HepG2 (cell line): ENCODE measurements around the gene BCL2L2. TPM values are rescaled to one million over a fixed set of nuclear protein-coding genes. Genes with fewer than 3 reads are reported as not detected.

Experiments used
- ATAC-seq: fragments of 200-7000 bp; cut with Tn5 transposase; 3 replicates; pipeline ENCODE4 v1.9.1; 2020; ENCODE audit warnings: mild to moderate bottlenecking, moderate library complexity
- BruUV-seq: library from RNA; stranded (reverse); fragments of 400-500 nt; replicated peaks from 2 replicates; lab custom pipeline; 2021; lab: Mats Ljungman, UMichigan
- CTCF ChIA-PET: fragments of 300-600 bp; formaldehyde crosslinking; extraction: SDS; loops from one replicate; lab custom pipeline; 2021; ENCODE audit warnings: low total read pairs, inconsistent platforms, low intra/inter-chr PET ratio; lab: Yijun Ruan, JAX
- POLR2A ChIA-PET: fragments of 350-600 bp; sonication (Branson Sonifier 250); formaldehyde crosslinking; loops from one replicate; lab custom pipeline; 2020; ENCODE audit warnings: antibody characterized with exemption, inconsistent platforms; lab: Yijun Ruan, JAX
- DNase-seq: peaks from one replicate; pipeline ENCODE4 v3.0.0-alpha.2; 2015; ENCODE audit warnings: low spot score
- FAIRE-seq: peaks from 3 replicates; lab custom pipeline; 2011; peaks lifted over from hg19 to GRCh38; lab: Jason Lieb, UNC
- H2AFZ ChIP-seq: one replicate; pipeline ENCODE4 v1.6.1; 2011; ENCODE audit warnings: low read length, inconsistent platforms
- H3K27ac ChIP-seq: fragments of 300-600 bp; 3 replicates; pipeline ENCODE4 v1.8.0; 2011; ENCODE audit warnings: mixed run types, mild to moderate bottlenecking, mixed read lengths, low read length, inconsistent platforms; ENCODE audit not compliant: insufficient read depth; ENCODE audit errors: extremely low read length
- H3K27me3 ChIP-seq, 2 experiments: fragments of 200-600 bp in 1 of 2; 2 replicates in 1 of 2; 3 replicates in 1 of 2; pipeline versions ENCODE4 v1.6.0 to v1.8.0; 2011; ENCODE audit warnings: low read length in 2 of 2, mild to moderate bottlenecking in 2 of 2, moderate library complexity in 2 of 2, inconsistent platforms in 1 of 2; ENCODE audit not compliant: insufficient read depth in 2 of 2, control insufficient read depth in 1 of 2
- H3K36me3 ChIP-seq, 2 experiments: fragments of 200-600 bp in 1 of 2; replicated peaks in 1 of 2; 2 replicates in 1 of 2; 3 replicates in 1 of 2; pipeline versions ENCODE4 v1.5.1 to v1.8.0; 2011; ENCODE audit warnings: low read length in 2 of 2, inconsistent platforms in 1 of 2; ENCODE audit not compliant: insufficient read depth in 2 of 2, control insufficient read depth in 1 of 2
- H3K4me1 ChIP-seq: 2 replicates; pipeline ENCODE4 v1.5.1; 2012; ENCODE audit warnings: low read length, inconsistent platforms; ENCODE audit not compliant: insufficient read depth
- H3K4me2 ChIP-seq: 2 replicates; pipeline ENCODE4 v1.6.0; 2011; ENCODE audit warnings: low read depth, low read length, inconsistent platforms
- H3K4me3 ChIP-seq, 3 experiments: fragments of 200-600 bp in 1 of 3; sonication (generic), shearing (Covaris generic) in 1 of 3; replicated peaks in 1 of 3; 2 replicates each; pipeline ENCODE4 v1.5.1; 2011 to 2016; ENCODE audit warnings: low read length in 3 of 3, inconsistent platforms in 2 of 3, low read depth in 2 of 3, mild to moderate bottlenecking in 2 of 3, control low read depth in 1 of 3, mixed read lengths in 1 of 3; ENCODE audit not compliant: insufficient read depth in 1 of 3
- H3K79me2 ChIP-seq: one replicate; pipeline ENCODE4 v1.6.1; 2011; ENCODE audit warnings: low read length, inconsistent platforms; ENCODE audit not compliant: insufficient read depth
- H3K9ac ChIP-seq: 2 replicates; pipeline ENCODE4 v1.6.0; 2011; ENCODE audit warnings: mild to moderate bottlenecking, low read depth, low read length, inconsistent platforms; ENCODE audit not compliant: insufficient read depth
- H3K9me3 ChIP-seq: 2 replicates; pipeline ENCODE4 v1.5.1; 2012; ENCODE audit warnings: mild to moderate bottlenecking, low read length
- H4K20me1 ChIP-seq: 2 replicates; pipeline ENCODE4 v1.6.0; 2011; ENCODE audit warnings: inconsistent platforms, mild to moderate bottlenecking, low read length, moderate library complexity; ENCODE audit not compliant: insufficient read depth
- AHR ChIP-seq: IDR thresholded peaks from 2 replicates; pipeline ENCODE4 v1.6.1; 2018; ENCODE audit warnings: missing genetic modification reagents, missing compliant biosample characterization
- NPAS2 ChIP-seq: sonication (generic); formaldehyde crosslinking; IDR thresholded peaks from 2 replicates; pipeline ENCODE4 v1.8.0; 2022; ENCODE audit warnings: mild to moderate bottlenecking, missing genetic modification reagents, borderline replicate concordance
- PHF8 ChIP-seq: sonication (generic); formaldehyde crosslinking; IDR thresholded peaks from 2 replicates; pipeline ENCODE4 v1.5.0; 2020; ENCODE audit warnings: missing genetic modification reagents
- POLR2AphosphoS5 ChIP-seq: IDR thresholded peaks from 2 replicates; pipeline ENCODE4 v1.6.1; 2012; ENCODE audit warnings: low read depth, low read length
- POLR2G ChIP-seq: fragments of 200-400 bp; formaldehyde crosslinking; IDR thresholded peaks from 2 replicates; pipeline ENCODE4 v1.6.1; 2018; ENCODE audit warnings: mild to moderate bottlenecking, low read depth, low read length, moderate library complexity
- PTBP1 ChIP-seq: fragments of 200-400 bp; formaldehyde crosslinking; IDR thresholded peaks from 2 replicates; pipeline ENCODE4 v1.6.1; 2018; ENCODE audit warnings: low read length, low read depth; ENCODE audit not compliant: poor library complexity, severe bottlenecking
- RBM22 ChIP-seq: fragments of 200-400 bp; formaldehyde crosslinking; optimal IDR thresholded peaks from 2 replicates; pipeline ENCODE3; 2017; ENCODE audit warnings: mild to moderate bottlenecking, low read length, moderate library complexity
- TOPORS ChIP-seq: sonication (generic); formaldehyde crosslinking; IDR thresholded peaks from 2 replicates; pipeline ENCODE4 v1.8.0; 2023; ENCODE audit warnings: mild to moderate bottlenecking, missing genetic modification reagents
- WGBS: methylation state at CpG from one replicate; pipeline ENCODE4 v1.1.6; 2017; ENCODE audit warnings: low lambda C conversion rate; 5-methylcytosine and 5-hydroxymethylcytosine counted together
- in situ Hi-C: cut with HindIII; loops from 2 replicates; pipeline ENCODE4 v1.10.0; 2017; ENCODE audit warnings: low pct_unique_long_range_greater_than_20kb; ENCODE audit not compliant: extremely low pct_ligation_motif_present
- intact Hi-C: fragments of 100-400 bp; cut with micrococcal nuclease; formaldehyde crosslinking; loops from one replicate; pipeline ENCODE4 v1.10.0; 2022; ENCODE audit not compliant: unreplicated experiment
- polyA plus RNA-seq, 8 experiments: library from polyadenylated mRNA; depleted of rRNA in 3 of 8; stranded (reverse) in 7 of 8; unstranded in 1 of 8; fragments of >200 nt; fragmentation: Illumina TruSeq in 4 of 8; extraction: Trizol in 4 of 8; gene quantifications; 2 replicates each; pipeline versions ENCODE4 v1.2.1 to v1.2.3, GENCODE V29; 2011 to 2016; ENCODE audit warnings: low read depth in 4 of 8, missing spikeins in 1 of 8, mixed read lengths in 1 of 8; ENCODE audit not compliant: insufficient read depth in 1 of 8
- total RNA-seq, 5 experiments: library from RNA; depleted of rRNA; stranded (reverse); fragments of >200 nt; fragmentation: Illumina TruSeq; extraction: Trizol; gene quantifications; 2 replicates each; pipeline ENCODE4 v1.2.3, GENCODE V29; 2016; ENCODE audit warnings: low read depth in 1 of 5
- TF ChIP-seq, protein P1 (sequence below): sonication (generic); formaldehyde crosslinking; IDR thresholded peaks from 2 replicates; pipeline ENCODE4 v1.8.1; 2023; ENCODE audit warnings: mild to moderate bottlenecking, missing genetic modification reagents

The BCL2L2 gene
- total and polyA plus RNA-seq, 2 of the 13 experiments (the other 11 are each of a cell fraction or from before 2014, with no cell fraction given), result 28.1 to 49.8 TPM

DNA sequence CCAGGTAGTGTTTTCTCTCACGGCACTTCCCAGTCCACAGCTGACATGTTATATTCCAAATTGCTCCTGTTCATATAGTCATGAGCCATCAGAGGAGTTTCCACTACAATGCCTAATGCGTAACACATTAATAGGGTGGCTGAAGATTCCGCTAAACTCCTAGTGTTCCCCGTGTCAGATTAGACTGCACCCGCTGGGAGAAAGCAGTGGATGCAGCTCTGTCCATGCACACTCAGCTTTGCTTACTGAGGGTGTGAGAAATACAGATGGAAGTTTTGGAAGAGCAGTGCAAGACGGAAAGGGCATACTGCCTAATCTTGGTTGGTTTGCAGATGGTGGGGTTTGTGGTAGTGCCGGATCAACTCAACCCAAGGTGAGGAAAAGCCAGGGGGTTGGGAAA, 9.5 kb upstream of the BCL2L2 start:
- H3K27ac ChIP-seq, result no peak overlapping the region
- H3K4me1 ChIP-seq, result peaks cover 33% of the 10 kb centered on the region
- peaks cover 3% of the 10 kb centered on the region in 2 experiments; a peak in 1 of 5 replicates for H3K36me3 ChIP-seq
- H3K9ac ChIP-seq, result no peak overlapping the region
- no peak for FAIRE-seq
- H4K20me1 ChIP-seq, result no peaks in the 10 kb centered on the region
- TF ChIP-seq POLR2AphosphoS5 (peak; percentile 20; the same call in 1 of the 2 replicates), RBM22 (peak; percentile 31), AHR (CRISPR knock-in tag) (no peak), PTBP1 (no peak), TOPORS (CRISPR knock-in tag) (0 out of 2 replicates have a peak, but pooled peaks have one; percentile 27), PHF8 (CRISPR knock-in tag) (0 out of 2 replicates have a peak, but pooled peaks have one; percentile 14), POLR2G (peak; percentile 52; the same call in 1 of the 2 replicates), NPAS2 (no peak)
- TF ChIP-seq, protein P1, sequence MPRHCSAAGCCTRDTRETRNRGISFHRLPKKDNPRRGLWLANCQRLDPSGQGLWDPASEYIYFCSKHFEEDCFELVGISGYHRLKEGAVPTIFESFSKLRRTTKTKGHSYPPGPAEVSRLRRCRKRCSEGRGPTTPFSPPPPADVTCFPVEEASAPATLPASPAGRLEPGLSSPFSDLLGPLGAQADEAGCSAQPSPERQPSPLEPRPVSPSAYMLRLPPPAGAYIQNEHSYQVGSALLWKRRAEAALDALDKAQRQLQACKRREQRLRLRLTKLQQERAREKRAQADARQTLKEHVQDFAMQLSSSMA (CRISPR knock-in tag), result 0 out of 2 replicates have a peak, but pooled peaks have one; percentile 8
- TF ChIP-seq, all 625 proteins: peak for 6
- Histone ChIP-seq H3K4me2 (no peak overlapping the region), H3K79me2 (peaks cover 4% of the 10 kb centered on the region), H2AFZ (no peak overlapping the region), H3K27me3 (no peaks in the 10 kb centered on the region; a peak in 1 of 5 replicates), H3K9me3 (no peaks in the 10 kb centered on the region), H3K4me3 (no peak overlapping the region)
- 93% methylated on average over 7 of the region's 7 CpGs for WGBS
- intact Hi-C loops, result loop anchor here (5.0 kb wide), 1 partner anchor 175 kb away; no protein-coding TSS in a partner anchor
- POLR2A ChIA-PET, result interaction anchor here (1.0 to 18.7 kb wide), 3 partner anchors 11 to 24 kb away, joined by 3 to 1053 read pairs (median 23); partner anchors contain the start of genes HOMEZ and PABPN1
- CTCF ChIA-PET, result no interaction called here
- ATAC-seq, result no peak
- no TSS peak for BruUV-seq
- DNase-seq, result no peak
- in situ Hi-C loops, result loop anchor here (5.0 kb wide), 1 partner anchor 35 kb away; no protein-coding TSS in a partner anchor
